ENCODE results near the gene TSPAN5.

GRCh38 chr4:98706935-98707334 is 48.5 kb upstream of the TSPAN5 start:
- TF ChIP-seq PAX5 (IDR thresholded peaks at IDR 0.05; ENCODE audit: insufficient read depth, low read length, severe bottlenecking) = no peak
- no peak for TF ChIP-seq POLR2A (IDR thresholded peaks at IDR 0.05; ENCODE audit: low read depth, low read length)
- no peak for TF ChIP-seq TAF1 (IDR thresholded peaks at IDR 0.05; ENCODE audit: low read depth, low read length)
- no peak for TF ChIP-seq POLR2AphosphoS5 (IDR thresholded peaks at IDR 0.05; ENCODE audit: low read depth, low read length)
